ENCODE results near the gene THG1L.

Gene THG1L

GRCh38 chr5:157761690-157762621 lies 30.7 kb downstream of the THG1L start:
- no peak for DNase-seq

GRCh38 chr5:157764531-157764930 lies 33.3 kb downstream of the THG1L start:
- no peak for DNase-seq

GRCh38 chr5:157766442-157766841 lies 35.2 kb downstream of the THG1L start:
- DNase-seq = no peak

- DNase-seq = no peak
Measured at GRCh38 chr5:157766902-157767301, 35.7 kb downstream of the THG1L start.

GRCh38 chr5:157767689-157768088 lies 36.5 kb downstream of the THG1L start:
- no peak for DNase-seq

GRCh38 chr5:157770665-157771064 lies 39.4 kb downstream of the THG1L start:
- DNase-seq = no peak

- DNase-seq = no peak
Measured at GRCh38 chr5:157772127-157772526, 40.9 kb downstream of the THG1L start.

GRCh38 chr5:157778121-157778805 lies 47.0 kb downstream of the THG1L start:
- DNase-seq = no peak

GRCh38 chr5:157779221-157779620 lies 48.0 kb downstream of the THG1L start:
- DNase-seq = no peak

GRCh38 chr5:157785801-157786200 lies 54.6 kb downstream of the THG1L start:
- no peak for DNase-seq

All from activated CD8-positive, alpha-beta memory T cell treated with anti-CD3 and anti-CD28 coated beads, Interleukin-2, amount 50 U/mL, for 48 hours (primary cell).